HG02970 (cell line): ENCODE results near the gene ANP32A.
"Not testable (repeated sequence)": the region's sequence is repeated elsewhere in the genome, so short reads cannot be mapped to it uniquely, and the experiment has no call there.

Source experiments
- ATAC-seq: cut with Tn5 transposase; IDR thresholded peaks from one replicate; pipeline ENCODE4 v1.9.1; 2021; ENCODE audit warnings: mild to moderate bottlenecking, moderate library complexity, moderate number of reproducible peaks; ENCODE audit not compliant: unreplicated experiment, low FRiP score

The ANP32A gene

DNA sequence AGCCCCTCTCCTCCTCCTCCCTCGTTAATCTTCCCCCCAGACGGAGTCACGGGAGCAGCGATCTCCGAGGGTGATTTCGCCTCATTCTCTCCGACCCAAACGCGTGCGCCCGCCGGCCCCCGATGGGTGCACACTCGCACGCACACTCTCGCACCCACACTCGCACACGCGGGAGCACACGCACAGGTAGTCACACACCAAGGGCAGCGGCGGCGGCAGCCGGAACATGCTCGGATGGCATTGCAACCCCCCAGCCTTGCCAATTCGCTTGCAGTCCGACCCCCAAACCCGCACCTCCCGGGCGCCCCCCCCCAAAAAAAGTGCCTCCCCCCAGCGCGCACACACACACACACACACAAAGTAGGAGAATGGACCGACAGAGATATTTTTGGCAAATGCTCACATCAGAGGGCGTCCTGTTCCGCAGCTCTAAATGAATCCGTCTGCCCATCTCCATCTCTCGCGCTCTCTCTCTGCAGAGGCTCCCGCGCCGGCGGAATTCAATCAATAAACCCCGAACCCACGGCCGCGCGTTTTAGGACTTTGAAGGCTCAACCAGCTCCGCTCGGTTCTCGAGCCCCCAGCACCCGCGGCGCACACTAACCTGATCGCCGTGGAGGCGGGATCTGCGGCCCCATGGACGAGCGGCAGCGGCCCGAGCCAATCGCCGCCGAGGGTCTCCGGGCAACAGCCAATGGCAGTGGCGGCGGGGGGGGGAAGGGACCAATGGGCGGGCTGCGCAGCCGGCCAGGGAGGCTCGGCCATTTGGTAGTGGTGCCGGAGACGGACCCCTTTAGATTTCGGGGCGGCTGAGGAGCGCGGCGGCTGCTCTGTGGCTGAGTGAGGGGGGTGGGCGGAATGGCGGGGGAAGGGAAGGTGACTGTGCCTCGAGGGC lies at the start of gene ANP32A:
ANP32A (minus strand) TSS at position 601 of the 895 bp plus-strand sequence; CDS start at position 457, 144 bp downstream.
- ATAC-seq = peak; percentile 54

DNA sequence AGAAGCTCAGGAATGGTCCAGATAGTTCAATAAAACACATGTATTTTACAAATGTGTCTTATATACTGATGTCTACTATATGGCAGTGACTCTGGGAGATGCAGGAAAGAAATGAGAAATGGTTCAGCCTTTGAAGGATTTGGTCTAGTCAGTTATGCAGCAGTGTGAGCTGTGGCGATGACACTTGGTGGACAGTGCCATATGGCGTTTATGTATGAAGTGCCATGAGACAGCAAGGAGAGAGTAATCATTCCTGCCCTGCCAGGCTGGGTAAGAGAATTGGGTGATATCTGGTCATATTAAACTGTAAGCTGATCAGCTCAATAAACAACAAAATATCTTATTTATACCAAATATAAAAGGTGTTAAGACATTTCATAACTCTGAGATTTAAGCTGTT lies 47.6 kb upstream of the ANP32A start:
- no peak for ATAC-seq

DNA sequence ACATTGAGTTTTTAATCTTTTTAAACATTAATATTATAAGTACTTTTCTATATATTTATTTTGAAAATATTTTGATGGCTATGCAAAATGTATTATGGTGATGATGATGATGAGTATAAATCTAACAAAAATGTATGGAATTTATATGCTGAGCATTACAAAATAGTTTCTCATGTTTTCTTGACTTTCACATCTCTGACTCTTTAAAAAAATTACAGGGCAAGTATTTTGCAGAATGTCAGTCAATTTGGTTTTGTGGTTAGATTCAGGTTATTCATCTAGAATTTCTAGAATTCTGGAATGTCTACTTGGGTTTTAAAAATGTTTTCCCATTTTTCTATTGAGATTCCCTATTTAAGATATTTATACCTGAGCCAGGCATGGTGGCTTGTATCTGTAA lies 41.7 kb upstream of the ANP32A start:
- no peak for ATAC-seq

DNA sequence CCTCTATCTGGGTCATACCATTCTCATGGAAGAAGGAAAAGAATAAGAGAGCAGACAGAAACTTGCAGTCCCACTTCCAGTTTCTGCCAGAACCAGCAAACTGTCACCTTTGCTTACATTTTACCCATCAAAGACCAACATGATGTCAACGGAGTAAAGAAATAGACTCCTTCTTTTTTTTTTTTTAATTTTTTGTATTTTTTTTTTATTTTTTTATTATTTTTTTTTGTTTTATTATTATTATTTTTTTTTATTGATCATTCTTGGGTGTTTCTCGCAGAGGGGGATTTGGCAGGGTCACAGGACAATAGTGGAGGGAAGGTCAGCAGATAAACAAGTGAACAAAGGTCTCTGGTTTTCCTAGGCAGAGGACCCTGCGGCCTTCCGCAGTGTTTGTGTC lies 38.0 kb upstream of the ANP32A start:
- not testable (repeated sequence) for ATAC-seq

- ATAC-seq = not testable (repeated sequence)
These were observed 36.7 kb upstream of the ANP32A start for GRCh38 chr15:68857443-68857842.

- no peak for ATAC-seq
These were observed 31.8 kb upstream of the ANP32A start for GRCh38 chr15:68852461-68852860.

DNA sequence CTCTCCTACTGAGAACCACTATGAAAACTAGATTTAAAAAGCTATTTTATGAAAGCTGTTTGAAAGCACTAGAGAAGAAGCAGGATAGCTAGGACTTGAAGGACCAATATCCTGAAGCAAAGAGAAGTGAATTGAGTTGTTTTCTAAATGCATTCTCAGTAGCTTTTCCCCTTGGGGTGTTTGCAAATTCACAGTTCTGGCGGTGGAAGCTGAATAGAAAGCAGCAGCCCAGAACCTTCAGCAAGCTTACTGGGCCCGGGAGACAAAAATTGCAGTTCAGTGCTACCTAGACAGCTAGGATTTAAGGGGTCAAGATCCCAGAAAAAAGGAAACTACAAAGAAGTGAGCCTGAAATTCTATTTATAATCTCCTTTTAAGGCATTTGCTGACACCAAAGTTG lies 31.3 kb upstream of the ANP32A start:
- no peak for ATAC-seq

GRCh38 chr15:68849497-68849896 lies 28.8 kb upstream of the ANP32A start:
- ATAC-seq = no peak

DNA sequence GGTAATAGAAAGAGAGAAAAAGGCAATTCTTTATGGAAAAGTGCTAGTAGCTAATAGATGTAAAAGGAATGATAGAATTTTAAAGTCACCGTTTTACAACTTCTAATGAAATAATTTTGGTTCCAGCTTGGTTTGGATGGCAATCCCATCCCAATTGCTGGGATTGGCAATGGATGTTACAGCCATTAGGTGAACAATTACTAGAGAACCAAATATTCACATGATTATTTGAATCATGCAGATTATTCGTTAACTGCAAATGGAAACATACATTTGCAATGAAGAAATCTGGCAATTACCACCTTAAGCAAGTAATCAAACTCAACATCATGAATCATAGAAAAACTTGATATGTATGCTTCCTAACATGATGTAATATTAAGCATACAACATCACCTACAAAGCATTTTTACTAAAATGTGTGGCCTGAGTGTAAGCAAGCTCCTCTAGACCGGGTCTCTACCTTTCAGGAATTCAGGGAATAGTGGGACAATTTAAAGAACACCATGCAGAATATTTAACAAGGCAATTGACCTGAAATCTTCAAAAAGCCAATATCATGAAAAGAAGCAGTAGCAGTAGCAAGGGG lies 26.2 kb upstream of the ANP32A start:
- no peak for ATAC-seq

DNA sequence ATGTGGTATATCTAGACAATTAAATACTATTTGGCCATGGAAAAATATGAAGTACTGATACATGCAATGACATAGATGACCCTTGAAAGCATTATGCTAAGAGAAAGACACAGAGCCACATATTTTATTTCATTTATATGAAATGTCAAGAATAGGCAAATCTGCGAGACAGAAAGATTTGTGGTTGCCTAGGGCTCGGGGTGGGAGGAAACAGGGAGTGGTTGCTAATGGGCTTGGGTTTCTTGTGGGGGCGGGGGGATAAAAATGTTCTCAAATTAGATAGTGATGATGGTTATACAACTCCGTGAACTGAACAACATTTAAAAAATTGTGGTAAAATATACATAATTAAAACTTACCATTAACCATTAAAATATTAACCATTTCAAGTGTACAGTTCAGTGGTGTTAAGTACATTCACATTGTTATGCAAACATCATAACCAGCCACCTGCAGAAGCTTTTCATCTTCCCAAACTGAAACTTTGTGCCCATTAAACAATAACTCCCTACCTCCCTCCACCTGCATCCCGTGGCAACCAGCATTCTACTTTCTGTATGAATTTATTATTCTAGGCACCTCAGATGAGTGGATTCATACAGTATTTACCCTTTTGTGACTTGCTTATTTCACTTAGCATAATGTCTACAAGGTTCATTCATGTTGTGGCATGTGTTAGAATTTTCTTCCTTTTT lies 24.3 kb upstream of the ANP32A start:
- ATAC-seq = no peak

DNA sequence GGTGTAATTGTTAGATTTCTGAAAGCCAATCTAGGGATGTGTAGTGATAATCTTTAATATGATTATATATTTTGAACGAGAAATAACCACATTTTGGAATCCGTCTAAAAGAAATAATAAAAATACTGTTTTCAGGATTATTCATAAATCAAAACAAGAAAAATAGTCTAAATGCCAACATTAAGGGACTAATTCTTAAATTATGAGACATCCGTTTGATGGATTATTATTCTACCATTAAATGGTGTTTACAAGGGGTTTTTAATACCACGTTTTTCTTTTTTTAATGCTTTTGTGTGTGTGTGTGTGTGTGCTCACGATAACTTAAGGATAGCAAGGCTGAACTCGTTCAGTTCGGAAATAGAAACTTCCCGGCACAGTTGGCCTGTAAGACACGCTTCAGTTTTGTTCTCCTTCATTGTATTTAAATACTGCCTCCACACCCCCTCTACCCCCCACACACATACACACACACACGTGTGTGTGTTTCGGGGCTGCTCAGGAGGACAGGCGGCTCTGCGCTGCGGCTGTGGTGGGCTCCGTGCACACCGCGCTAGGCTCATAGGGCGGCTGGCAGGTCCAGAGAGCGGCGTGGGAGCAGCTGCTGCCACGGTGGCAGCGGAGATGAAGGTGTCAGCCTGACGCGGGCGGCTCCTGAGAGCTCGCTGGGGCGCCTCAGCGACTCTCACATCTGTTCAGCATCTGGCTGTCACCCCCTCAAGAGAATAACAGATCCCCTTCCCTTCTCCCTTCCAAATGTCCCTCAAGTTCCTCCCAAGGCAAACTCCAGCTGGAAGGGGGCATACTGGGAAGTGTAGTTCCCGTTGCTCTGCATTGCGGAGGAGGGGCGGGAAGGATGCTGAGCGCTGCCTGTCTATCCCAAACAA lies 23.0 kb upstream of the ANP32A start:
- ATAC-seq = no peak

DNA sequence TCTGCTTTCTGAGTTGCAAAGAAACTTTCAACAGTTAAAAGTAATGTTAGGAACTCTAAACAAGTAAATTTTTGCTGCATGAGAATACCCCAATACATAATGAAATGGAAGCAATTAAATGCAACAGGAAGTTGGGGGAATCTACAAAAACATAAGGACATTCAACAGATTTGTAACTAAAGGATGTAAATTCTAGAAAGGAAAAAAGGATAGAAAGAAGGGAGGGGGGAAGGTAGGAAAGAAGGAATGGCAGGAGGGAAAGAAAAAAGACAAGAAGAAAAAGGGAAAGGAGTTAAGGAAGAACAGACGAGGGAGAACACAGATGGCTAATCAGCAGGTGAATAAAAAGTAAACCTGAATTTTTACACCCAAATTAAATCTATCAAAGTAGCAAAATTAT lies 22.3 kb upstream of the ANP32A start:
- no peak for ATAC-seq

DNA sequence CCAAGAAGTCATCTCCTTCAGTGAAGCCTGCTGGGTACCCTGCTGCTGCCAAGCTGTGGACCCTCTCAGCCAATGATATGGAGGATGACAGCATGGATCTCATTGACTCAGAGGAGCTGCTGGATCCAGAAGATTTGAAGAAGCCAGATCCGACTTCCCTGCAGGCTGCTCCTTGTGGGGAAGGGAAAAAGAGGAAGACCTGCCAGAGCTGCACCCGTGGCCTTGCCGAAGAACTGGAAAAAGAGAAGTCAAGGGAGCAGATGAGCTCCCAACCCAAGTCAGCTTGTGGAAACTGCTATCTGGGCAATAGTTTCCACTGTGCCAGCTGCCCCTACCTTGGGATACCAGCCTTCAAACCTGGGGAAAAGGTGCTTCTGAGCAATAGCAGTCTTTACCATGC lies 13.7 kb upstream of the ANP32A start:
- no peak for ATAC-seq

DNA sequence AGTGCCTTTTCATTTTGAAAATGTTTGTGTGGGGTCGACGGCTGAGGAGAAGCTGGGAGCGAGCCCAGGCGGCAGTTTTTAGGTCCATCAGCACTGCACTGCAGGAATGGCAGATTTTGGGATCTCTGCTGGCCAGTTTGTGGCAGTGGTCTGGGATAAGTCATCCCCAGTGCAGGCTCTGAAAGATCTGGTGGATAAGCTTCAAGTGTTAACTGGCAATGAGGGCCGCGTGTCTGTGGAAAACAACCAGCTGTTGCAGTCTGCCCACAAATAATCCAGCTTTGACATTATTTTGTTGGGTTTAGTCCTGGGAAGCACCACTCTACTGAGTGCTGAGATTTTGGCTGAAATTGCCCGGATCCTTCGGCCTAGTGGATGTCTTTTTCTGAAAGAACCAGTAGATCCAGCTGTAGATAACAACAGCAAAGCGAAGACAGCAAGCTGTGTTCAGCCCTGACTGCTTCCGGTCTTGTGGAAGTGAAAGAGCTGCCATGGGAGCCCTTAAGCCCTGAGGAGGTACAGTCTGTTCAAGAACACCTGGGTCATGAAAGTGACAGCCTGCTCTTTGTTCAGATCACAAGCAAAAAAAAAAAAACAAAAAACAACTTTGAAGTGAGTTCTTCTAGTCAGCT lies 13.1 kb upstream of the ANP32A start:
- ATAC-seq = no peak

DNA sequence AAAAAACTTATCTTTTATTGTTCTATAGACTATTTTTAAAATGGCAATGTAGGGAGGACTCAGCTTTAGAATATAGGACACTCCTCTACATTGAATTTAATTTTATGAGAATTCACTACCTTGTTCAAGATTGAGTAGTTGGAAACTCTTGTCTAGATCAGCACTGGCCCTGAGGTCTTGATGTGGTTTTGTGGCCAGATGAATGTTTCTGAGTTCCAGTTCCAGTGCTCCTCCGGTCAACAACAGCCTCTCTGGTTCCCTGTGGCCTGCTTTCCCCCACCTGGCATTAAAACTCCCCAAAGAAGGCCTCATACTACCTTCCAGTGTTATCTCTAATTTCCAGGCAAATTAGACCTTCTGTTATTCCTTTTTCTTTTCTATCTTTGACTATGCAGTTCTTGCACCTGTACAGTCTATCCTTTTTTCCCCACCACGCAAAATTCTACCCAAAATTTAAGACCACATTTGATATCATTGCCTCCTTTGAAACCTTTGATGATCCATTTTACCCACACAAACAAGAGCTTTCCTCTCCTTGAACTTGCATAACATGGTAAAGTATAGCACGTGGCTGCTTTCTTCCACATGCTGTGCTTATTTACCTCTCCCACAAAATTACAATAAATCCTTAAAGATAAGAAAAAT lies 9.6 kb upstream of the ANP32A start:
- no peak for ATAC-seq

DNA sequence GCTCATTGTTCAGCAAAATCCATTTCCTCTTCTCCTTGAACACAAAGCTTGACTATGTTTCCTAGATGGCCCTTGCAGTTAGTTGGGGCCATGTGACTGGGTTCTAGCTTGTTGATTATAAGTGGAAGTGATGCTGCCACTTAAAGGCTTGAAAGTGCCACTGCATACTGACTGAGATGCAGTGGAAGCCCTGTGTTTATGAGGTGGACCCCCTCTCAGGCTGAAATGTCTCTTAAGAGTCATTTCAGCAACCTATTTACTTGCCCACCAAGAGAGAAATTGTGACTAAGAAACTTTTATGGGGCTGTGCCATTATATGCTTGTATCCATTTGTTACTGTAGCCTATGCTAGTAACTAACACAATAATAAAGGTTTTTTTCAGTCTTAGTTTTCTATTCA lies 8.4 kb upstream of the ANP32A start:
- ATAC-seq = no peak

DNA sequence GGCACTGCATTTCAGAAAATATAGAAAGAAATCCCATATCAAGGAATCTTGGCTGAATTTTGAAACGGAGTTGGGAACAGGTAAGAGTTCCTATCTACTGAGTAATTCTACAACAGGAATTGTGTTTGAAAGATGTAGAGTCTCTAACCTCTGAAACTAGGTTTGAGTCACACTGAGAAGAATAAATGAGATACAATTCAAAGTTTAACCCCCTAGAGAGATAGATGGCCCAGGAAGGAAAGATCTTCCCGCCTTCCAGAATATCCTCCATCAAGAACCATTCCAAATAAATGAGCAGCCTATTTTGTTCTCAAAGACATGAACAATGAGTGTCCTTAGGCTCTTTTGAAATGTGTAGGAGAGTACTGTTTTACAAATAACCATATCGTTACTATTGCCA lies 2.9 kb upstream of the ANP32A start:
- ATAC-seq = no peak

GRCh38 chr15:68822818-68823217 lies 2.1 kb upstream of the ANP32A start:
- no peak for ATAC-seq

DNA sequence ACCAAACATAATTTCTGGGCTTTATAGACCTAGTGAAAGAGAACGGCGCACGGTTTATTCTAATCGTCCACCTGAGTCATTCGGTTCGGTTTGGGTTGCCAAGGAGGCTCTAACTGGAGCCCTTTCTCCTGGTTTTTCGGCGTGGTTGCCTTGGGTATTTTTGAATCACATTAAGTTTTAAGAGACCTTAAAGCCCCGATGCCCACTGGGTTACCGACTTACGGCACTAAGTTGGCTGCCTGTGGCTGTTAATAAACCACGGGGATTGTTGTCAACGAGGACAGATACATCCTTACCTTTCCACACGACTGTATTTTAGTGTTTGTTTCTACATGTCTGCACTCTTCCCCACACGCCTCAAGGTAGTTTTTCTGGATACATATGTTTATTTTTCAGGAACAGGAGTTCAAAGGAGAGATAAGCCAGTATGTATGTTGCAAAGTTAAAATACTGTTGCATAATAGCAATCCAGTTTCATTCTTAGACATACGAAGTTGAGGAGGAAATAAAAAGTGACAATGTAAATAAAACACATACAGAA lies 1.2 kb upstream of the ANP32A start:
- ATAC-seq = no peak
